Stimulated activated CD8-positive, alpha-beta memory T cell treated with anti-CD3 and anti-CD28 coated beads, Interleukin-15, amount 100 ng/mL, for 48 hours (primary cell): ENCODE data around the gene RSBN1L.
A peak's percentile ranks its signal among the peaks of the same experiment; 100 is the strongest.
"Not testable (repeated sequence)": the region's sequence is repeated elsewhere in the genome, so short reads cannot be mapped to it uniquely, and the experiment has no call there.

Experiments
- DNase-seq, 2 donors: peaks; one replicate each; pipeline ENCODE4 v3.0.0-alpha.2; 2020; ENCODE audit warnings: low read depth in 2 of 2

Gene RSBN1L

DNA sequence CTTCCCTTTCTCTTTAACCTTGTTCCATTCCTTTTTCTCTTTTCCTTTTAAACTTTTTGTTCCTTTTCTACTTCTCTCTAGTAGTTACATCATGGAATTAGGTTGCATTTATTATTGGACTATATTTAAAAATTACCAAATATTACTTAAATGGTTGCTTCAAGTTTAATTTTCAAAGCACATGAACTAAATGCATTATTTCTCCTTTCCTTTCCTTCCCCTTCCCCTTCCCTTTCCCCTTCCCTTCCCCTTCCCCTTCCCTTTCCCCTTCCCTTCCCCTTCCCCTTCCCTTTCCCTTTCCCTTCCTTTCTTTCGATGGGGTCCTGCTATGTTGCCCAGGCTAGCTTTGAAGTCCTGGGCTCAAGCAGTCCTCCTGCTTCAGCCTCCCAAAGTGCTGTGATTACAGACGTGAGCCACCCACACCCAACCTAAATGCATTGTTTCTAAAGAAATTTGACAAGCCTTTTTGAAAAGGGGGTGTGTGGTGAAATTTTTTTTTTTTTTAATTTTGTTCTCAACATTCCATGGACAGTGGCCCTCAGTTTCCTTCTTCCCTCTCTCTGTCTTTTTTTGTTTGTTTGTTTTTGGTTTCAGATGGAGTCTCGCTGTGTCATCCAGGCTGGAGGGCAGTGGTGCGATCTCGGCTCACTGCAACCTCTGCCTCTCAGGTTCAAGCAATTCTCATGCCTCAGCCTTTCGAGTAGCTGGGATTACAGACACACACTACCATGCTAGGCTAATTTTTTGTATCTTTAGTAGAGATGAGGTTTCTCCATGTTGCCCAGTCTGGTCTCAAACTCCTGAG is 70.7 kb downstream of the RSBN1L start:
- DNase-seq = no peak

DNA sequence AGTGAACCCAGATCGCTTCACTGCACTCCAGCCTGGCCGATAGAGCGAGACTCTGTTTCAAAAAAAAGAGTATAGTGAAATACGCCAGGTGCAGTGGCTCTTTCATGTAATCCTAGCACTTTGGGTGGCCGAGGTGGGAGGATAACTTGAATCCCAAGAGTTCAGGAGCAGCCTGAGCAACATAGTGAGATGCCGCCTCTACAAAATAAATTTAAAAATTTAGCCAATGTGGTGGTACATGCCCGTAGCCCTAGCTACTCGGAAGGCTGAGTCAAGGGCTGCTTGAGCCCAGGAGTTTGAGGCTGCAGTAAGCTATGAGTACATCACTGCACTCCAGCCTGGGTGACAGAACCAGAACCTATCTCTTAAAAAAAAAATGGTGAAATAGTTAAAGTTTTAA is 74.1 kb downstream of the RSBN1L start:
- no peak for DNase-seq

DNA sequence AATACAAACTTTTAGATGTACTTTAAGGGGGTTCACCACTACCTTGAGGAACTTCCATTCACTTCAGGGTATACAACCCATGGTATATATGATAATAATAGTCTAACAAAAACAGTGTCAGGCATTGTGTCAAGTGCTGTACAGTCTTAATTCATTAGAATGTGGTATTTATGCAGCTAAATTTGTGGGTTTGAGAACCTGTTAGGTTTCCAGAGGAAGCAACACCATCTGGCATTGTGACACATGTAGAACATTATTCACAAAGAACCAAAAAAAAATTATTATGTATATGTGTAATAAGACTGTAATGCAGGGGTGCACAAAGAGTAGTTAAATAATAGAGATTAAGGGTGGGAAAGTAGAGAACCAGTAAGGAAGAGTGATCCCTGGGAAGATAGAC is 75.6 kb downstream of the RSBN1L start:
- DNase-seq = no peak

DNA sequence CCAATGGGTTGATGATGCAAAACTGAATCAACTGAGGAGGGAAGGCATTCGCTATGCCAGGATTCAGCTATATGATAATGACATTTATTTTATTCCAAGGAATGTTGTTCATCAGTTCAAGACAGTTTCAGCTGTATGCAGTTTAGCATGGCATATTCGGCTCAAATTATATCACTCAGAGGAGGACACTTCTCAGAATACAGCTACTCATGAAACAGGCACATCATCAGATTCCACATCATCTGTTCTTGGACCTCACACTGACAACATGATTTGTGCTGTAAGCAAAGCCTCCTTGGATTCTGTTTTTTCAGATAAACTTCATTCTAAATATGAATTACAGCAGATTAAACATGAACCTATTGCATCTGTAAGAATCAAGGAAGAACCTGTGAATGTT is 82.3 kb downstream of the RSBN1L start:
- no peak for DNase-seq

DNA sequence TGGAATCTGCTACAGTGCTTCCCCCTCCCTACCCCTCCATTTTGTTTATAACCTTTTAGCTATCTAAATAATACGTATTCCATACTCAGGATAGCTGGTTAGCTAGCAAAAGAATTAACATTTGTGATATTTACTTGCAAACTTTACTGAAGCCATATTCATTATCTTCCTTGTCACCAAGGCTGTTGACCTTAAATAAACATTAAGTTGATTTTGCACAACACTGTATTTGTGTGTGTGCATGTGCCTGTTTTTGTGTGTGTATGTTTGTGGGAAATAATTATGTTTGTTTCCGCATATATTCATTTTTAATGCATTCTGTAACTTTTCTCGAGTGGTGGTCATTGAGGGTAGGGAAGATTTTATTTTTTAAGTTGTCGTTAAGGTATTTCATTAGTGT is 86.1 kb downstream of the RSBN1L start:
- DNase-seq = no peak

DNA sequence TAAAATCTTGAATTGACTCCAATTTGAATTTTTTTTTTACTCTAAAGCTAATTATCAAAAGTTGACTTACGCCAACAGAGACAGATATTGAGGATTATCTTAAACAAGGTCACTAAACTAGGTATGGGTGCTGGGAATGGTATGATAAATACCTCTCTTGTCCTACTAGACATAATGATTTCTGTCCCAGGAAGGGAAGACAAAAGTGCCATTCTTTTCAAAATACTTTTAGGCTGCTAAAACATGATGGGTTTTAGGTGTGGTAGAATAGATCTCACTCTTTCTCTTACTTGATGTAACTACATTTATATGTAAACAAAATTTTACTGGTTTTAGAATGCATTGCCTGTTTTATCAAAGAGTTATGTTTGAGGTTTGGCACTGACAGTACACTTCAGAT is 86.9 kb downstream of the RSBN1L start:
- DNase-seq = no peak

DNA sequence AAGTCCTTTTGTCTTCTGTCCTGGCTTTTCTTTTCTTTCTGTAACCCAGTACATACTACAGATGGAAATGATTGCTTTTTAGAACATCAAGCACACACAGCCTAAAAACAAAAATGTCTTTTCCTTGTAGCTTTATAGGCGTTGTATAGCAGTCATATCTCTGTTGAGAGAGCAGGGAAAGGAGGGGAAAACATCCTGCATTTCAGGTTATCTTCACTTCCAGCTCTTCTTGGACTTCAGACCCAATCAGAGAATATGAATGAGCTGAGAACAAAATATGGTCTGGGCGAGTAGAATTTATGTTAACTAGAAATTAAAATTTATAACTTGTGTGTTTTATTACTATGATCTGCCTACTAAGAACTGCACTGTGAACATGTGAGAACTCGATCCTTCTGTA is 87.3 kb downstream of the RSBN1L start:
- DNase-seq = no peak

DNA sequence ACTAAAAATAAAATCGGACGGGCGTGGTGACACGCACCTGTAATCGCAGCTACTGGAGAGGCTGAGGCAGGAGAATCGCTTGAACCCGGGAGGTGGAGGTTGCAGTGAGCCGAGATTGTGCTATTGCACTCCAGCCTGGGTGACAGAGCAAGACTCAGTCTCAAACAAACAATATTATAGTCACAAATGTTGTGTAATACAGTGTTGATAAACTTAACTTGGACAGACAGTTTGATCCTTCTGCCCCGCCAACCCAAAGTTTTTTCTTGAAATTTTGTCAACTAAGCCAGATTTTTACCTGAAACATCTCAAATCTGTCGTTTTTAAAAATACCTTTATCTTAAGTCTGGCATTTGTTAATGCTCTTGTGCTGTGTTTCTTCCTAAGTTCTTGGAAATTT is 88.2 kb downstream of the RSBN1L start:
- not testable (repeated sequence) for DNase-seq

DNA sequence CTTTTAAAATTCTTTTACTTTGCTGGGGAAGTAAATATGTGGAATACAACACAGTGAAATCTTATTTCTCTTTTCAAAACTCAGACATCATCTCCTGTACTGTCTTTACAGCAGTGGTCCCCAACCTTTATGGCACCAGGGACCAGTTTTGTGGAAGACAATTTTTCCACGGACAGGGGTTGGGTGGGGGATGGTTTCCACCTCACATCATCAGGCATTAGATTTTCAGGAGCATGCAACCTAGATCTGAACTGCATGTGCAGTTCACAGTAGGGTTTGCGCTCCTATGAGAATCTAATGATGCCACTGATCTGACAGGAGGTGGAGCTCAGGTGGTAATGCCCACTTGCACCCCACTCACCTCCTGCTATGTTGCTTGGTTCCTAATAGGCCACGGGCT is 89.8 kb downstream of the RSBN1L start:
- no peak for DNase-seq

DNA sequence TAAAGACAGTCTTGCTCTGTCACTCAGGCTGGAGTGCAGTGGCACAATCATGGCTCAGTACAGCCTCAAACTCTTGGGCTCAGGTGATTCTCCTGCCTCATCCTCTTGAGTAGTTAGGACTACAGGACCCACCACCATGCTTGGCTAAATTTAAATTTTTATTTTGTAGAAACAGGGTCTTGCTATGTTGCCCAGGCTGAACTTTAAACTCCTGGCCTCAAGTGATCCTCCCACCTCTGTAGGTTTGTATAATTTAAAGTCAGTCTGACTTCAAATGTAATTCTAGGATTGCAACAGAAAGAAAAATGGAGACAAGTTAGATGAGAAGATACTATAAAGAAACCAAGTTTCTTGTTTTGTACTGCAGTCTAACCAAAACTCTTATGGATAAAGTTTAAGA is 90.5 kb downstream of the RSBN1L start:
- DNase-seq = no peak

DNA sequence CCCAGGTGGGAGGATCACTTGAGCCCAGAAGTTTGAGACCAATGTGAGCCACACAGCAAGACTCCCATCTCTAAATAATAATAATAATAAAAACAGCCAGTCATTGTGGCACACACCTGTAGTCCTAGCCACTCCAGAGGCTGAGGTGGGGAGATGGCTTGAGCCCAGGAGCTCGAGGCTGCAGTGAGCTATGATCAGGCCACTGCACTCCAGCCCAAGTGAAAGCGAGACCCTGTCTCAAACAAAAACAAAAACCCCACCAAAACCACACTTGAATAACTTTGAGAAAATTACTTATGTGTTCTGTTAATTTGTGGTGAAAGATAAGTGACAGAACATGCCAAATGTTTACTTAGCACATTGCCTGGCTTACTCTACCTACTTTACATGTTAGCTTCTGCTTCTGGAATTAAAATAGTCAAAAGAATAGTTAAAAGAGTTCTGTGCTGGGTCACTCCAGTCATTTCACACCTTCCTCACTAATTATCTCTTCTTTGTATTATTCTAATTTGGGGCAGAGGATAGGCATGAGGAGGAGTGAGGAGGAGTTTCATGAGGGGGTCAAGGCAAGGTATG is 92.2 kb downstream of the RSBN1L start:
- no peak for DNase-seq

DNA sequence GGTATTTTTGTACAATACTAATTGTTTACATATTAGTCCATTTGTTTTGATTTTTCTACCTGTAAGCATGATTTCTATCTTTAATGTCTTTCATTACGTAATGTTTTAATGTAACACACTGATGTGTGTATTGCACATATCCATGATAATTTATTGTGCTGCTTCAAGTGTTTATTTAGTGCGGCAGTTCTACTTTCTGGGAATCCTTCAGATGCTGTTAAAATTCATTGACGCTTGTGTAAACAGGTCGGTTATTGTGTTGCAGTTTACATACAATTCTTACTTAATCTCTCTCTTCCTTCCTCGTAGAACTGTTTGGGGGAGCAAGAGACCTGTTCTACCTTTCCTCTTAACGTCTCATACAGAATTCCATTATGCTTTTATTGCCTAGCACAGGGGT is 95.1 kb downstream of the RSBN1L start:
- DNase-seq = no peak

DNA sequence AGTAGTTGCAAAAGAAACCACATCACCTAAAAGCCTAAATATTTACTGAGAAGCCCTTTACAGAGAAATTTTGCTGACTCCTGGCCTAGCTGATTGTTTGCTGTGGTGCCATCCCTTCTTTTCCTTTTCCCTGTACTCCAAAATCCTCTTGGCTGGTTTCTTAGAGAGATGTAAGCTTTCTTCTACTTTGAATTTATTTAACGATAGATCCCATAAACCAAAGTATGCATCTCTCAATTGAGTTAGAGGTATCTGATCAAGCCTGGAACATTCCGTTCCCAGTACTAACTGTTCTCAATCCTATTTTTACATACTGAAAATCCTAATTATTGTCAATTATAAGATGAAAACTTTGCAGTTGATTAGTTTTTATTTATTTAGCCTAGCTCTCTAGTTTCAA is 95.7 kb downstream of the RSBN1L start:
- no peak for DNase-seq

DNA sequence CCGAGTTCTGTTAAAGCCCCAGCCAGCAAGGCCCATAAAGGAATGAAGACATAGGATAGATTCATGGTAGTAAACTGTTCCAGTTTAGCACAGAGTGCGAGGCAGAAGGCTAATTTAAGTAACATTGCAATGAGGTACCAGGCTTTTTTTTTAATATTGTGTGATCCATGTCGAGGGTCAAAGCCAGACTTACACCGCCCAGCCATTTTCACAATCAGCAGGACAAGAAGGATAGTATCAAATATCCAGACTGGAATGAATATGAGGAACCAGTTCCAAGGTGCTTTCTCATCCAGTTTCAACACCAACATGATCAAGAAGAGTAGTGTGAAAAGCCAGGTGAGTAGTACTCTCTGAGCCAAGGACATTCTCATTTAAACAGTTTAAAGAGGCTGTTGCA is 97.7 kb downstream of the RSBN1L start:
- DNase-seq = no peak

DNA sequence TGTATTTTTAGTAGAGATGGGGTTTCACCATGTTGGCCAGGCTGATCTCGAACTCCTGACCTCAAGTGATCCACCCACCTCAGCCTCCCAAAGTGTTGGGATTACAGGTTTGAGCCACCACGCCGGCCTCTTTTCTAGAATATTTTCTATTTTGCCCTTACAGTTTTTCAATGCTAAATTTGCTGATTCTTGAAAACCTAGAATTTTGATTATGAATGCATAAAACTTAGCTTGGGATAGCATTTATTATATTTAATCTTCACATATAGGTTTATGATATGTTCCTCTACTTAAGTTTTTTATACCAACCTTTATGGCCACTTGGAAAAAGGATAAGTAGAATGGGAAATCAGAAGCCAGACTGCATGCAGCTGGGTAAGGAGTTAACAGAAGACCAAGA is 99.8 kb downstream of the RSBN1L start:
- DNase-seq = no peak

DNA sequence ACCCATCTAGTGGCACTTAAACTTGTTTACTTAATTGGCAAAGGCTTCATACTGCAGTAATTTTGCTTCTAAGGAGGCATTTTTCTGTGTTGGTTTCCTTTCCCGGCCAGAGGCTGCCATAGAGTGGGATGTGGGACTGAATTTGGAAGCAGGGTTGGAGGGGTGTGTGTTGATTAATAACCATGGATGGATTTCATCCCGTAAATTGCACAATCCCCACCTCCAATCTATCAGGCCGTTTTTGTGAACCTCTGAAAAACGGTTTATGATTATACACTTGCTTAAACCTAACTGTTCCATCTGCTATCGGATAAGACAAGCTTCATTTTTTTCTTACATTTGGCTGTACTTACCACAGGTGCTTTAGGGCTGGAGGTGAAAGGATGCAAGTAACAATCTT is 100.7 kb downstream of the RSBN1L start:
- DNase-seq = no peak

DNA sequence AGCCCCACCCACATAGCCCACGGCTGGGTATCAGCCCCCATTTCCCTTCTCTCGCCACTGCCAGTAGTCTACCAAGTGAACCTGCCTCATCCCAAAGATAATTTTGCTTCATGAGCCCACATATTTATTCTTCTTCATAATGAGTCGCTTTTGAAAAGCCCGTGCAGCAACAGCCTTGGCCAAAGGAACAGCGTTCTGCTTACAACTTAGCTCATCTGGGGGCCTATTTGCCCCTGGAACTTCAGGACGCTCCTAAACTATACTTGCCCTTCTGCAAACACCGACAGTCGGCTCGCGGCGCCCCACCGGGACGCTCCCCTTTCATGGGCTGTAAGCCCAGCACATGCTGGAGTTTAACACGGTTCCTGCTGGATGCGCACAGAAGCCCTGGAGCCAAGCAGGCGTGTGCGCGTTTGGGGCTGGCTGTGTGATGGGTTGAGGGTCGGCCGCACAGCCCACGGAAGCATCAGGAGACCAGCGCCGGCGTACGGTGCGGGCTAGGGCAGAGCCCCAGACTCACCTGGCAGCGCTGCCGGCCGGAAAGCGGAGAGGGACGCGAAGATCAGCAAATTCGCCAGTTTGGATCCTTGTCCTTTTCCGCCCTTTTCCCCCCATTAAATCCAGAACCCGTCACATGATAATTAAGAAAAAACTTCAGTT is 101.6 kb downstream of the RSBN1L start:
- DNase-seq = no peak

DNA sequence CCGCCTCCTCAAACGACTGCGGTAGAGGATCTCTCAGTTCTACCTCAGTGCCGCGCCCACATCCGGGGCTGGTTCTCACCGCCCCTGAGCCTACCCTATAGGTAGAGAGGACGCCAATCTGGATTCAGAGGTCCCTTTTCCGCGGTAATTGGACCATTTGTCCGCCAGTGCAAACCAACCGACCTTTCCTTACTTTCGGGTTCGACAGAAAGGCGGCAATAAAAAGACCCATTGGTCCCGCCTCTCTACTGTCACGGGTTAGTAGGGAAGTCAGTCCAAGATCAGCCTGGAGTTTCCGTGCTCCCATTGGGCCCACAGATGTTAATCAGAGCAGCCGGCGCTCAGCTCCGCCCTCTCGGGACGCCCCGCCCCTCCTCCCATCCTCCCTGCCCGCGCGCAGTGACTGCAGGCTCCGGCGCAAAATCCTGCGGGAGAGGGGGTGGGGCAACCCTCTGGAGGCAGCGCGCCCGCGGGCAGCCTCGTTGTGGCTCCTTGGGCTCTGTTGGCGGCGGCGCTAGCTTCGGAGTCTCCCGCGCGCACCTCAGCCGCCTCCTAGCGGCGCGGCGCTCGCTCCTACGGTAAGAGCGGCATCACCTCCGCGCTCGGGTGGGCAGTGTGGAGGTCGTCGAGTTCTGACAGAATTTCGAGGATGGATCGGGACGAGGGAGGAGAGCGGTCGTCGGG is 102.3 kb downstream of the RSBN1L start, which contains the start of the genes PHTF2 and TMEM60:
Gene PHTF2, plus strand, starts transcription at position 380 of the 684 bp plus-strand sequence.
Gene TMEM60, minus strand, starts transcription at position 41 of the 684 bp plus-strand sequence. CDS start 4,061 bp downstream, outside the sequence.
- DNase-seq = peak; percentile 88 to 91

DNA sequence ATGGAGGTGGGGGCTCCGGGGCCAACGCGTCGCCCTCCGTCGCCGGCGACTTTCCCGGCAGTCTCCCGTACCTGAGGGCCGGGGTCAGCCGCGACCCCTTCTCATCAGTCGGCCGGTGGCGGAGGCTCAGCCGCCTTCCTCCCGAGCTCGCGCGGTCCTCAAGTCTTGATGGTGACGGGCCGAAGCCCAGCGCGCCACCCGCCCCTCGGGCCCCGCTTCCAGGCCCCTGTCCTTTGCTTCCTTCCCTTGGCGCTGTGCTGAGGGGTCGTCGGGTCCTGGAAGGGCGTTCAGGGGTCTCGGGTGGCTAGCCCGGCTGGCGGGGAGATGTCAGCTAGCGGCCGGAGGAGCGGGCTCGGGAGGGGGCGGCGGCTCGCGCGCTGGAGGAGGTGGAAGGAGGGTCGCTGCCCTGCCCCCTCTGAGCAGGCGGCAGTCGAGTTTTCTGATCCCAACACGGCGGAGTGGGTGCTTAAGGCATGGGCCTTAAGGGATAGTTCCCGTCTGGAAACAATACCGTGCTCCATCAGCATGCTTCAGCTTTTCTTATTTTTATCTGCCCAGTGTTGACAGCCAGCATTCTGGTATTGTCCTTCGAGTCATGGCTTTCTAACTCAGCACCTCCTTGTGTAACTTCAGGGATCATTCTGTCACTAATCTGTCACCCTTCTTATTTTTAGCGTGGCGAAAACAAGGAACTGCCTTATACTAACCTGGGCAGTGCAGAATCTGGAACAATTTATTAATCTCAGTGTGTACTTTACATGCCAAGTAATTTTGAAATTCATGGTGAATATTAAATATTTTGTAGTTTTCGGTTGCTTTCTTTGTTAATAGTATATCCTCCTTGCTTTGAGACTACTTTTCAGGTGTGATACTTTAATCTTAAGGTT is 103.1 kb downstream of the RSBN1L start:
- DNase-seq = peak in 1 of 2 donors; percentile 15

DNA sequence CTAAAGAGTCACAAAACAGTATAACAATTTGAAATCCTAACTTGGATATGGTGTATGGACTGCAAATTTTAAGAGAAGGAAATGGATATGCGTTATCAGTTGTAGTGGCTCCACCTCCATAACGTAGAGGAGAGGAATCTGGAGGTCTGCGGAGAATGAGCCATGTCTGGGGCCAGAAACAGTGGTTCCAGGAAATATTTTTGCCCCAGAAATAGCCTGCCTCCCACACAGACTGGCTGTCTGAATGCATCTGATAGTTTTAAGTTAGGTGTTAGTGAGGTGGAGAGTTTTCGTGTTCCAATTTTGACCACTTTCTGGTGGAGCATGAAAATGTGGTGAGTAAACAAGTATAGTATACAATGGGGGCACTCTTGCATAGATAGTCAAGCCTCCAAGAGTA is 103.9 kb downstream of the RSBN1L start:
- no peak for DNase-seq

DNA sequence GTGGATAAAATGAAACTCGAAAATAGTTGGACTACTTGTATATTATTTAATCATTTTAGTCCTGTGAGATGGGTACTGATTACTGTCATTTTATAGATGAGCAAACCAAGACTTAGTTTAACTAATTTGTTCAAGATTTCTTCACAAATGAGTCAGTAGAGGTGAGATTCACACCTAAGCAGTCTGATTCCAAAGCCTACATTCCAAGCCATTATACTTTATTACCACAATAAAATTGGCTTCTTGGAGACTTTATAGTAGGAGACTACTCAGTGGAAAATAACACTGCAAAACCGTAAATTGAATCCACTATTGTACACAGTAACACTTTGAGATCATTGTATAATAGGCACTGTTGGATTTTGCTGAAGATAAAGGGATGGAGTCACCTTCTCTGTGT is 104.5 kb downstream of the RSBN1L start:
- no peak for DNase-seq
